ENCODE results near the gene PRND.
A peak's percentile ranks its signal among the peaks of the same experiment; 100 is the strongest.

Gene PRND

GRCh38 chr20:4714818-4715217, 6.9 kb upstream of the PRND start:
- Histone ChIP-seq H4K12ac (ENCODE audit: low read depth, low read length) (no peak overlapping the region), H2AK5ac (ENCODE audit: low read length) (no peak overlapping the region)
- WGBS (ENCODE audit: extremely low coverage, insufficient coverage, insufficient read length) = no CpG with 5 or more reads among the region's 1 CpG

GRCh38 chr20:4717816-4718570, 3.7 kb upstream of the PRND start:
- H3K79me1 ChIP-seq (ENCODE audit: low read length) = no peaks in the 10 kb centered on the region
- H4K12ac ChIP-seq (ENCODE audit: low read depth, low read length) = no peak overlapping the region
- no peak overlapping the region for H4K8ac ChIP-seq (ENCODE audit: low read depth, low read length)
- no peak overlapping the region for H2BK12ac ChIP-seq (ENCODE audit: low read length)
- no peak overlapping the region for H3K4ac ChIP-seq (ENCODE audit: low read depth, low read length)
- H3K27ac ChIP-seq (ENCODE audit: low read depth, low read length) = no peak overlapping the region
- no peak overlapping the region for H3K4me3 ChIP-seq (ENCODE audit: low read depth, low read length)
- H3K79me2 ChIP-seq (ENCODE audit: control insufficient read depth, insufficient read depth, low read length, poor library complexity) = no peaks in the 10 kb centered on the region
- no peaks in the 10 kb centered on the region for H3K9me3 ChIP-seq (ENCODE audit: insufficient read depth, low read depth, low read length)
- H2AFZ ChIP-seq (ENCODE audit: insufficient read depth, low read length, poor library complexity) = no peak overlapping the region
- no peaks in the 10 kb centered on the region for H3K27me3 ChIP-seq (ENCODE audit: insufficient read depth, low read length)
- H3K18ac ChIP-seq (ENCODE audit: low read length) = no peak overlapping the region
- DNase-seq = no peak
- WGBS (ENCODE audit: extremely low coverage, insufficient coverage, insufficient read length) = no CpG with 5 or more reads among the region's 12 CpGs
- peaks cover 0 to 2% of the 10 kb centered on the region in 2 experiments for H3K4me1 ChIP-seq (ENCODE audit: control insufficient read depth in 1 of 2, insufficient read depth in 2 of 2, low read length in 2 of 2)
- no peak overlapping the region for H4K91ac ChIP-seq (ENCODE audit: low read depth, low read length)
- no peak overlapping the region for H2AK5ac ChIP-seq (ENCODE audit: low read length)
- no peak overlapping the region for H2BK120ac ChIP-seq (ENCODE audit: insufficient read depth, low read length, poor library complexity)
- no peak overlapping the region for H3K14ac ChIP-seq (ENCODE audit: low read length)
- no peaks in the 10 kb centered on the region for H3K36me3 ChIP-seq (ENCODE audit: control insufficient read depth in 1 of 2, insufficient read depth in 2 of 2, low read length in 2 of 2)
- no peak overlapping the region for H2BK5ac ChIP-seq (ENCODE audit: low read depth, low read length, poor library complexity)
- H3K4me2 ChIP-seq (ENCODE audit: low read length) = no peak overlapping the region
- H3K23ac ChIP-seq (ENCODE audit: low read length) = no peak overlapping the region
- no peak overlapping the region for H3K9ac ChIP-seq (ENCODE audit: low read length)

More at GRCh38 chr20:4714818-4715217, 6.9 kb upstream of the PRND start:
- no peak overlapping the region for H2BK12ac ChIP-seq (ENCODE audit: low read length)
- H3K4me1 ChIP-seq (ENCODE audit: control insufficient read depth in 1 of 2, insufficient read depth in 2 of 2, low read length in 2 of 2) = no peaks in the 10 kb centered on the region
- no peaks in the 10 kb centered on the region for H3K79me2 ChIP-seq (ENCODE audit: control insufficient read depth, insufficient read depth, low read length, poor library complexity)
- H3K14ac ChIP-seq (ENCODE audit: low read length) = no peak overlapping the region
- no peak overlapping the region for H2AFZ ChIP-seq (ENCODE audit: insufficient read depth, low read length, poor library complexity)
- no peak overlapping the region for H3K23ac ChIP-seq (ENCODE audit: low read length)
- no peak overlapping the region for H3K4me3 ChIP-seq (ENCODE audit: low read depth, low read length)
- H3K27ac ChIP-seq (ENCODE audit: low read depth, low read length) = no peak overlapping the region
- H3K4ac ChIP-seq (ENCODE audit: low read depth, low read length) = no peak overlapping the region
- no peak overlapping the region for H4K8ac ChIP-seq (ENCODE audit: low read depth, low read length)
- H4K91ac ChIP-seq (ENCODE audit: low read depth, low read length) = no peak overlapping the region
- H3K27me3 ChIP-seq (ENCODE audit: insufficient read depth, low read length) = no peaks in the 10 kb centered on the region
- no peaks in the 10 kb centered on the region for H3K9me3 ChIP-seq (ENCODE audit: insufficient read depth, low read depth, low read length)
- H3K9ac ChIP-seq (ENCODE audit: low read length) = no peak overlapping the region
- no peaks in the 10 kb centered on the region for H3K79me1 ChIP-seq (ENCODE audit: low read length)
- no peaks in the 10 kb centered on the region for H3K36me3 ChIP-seq (ENCODE audit: control insufficient read depth in 1 of 2, insufficient read depth in 2 of 2, low read length in 2 of 2)
- no peak overlapping the region for H3K4me2 ChIP-seq (ENCODE audit: low read length)
- no peak overlapping the region for H3K18ac ChIP-seq (ENCODE audit: low read length)
- H2BK5ac ChIP-seq (ENCODE audit: low read depth, low read length, poor library complexity) = no peak overlapping the region
- H2BK120ac ChIP-seq (ENCODE audit: insufficient read depth, low read length, poor library complexity) = no peak overlapping the region
- DNase-seq = no peak

GRCh38 chr20:4719190-4719589, 2.5 kb upstream of the PRND start:
- Histone ChIP-seq H3K9me3 (ENCODE audit: insufficient read depth, low read depth, low read length) (no peaks in the 10 kb centered on the region), H3K9ac (ENCODE audit: low read length) (no peak overlapping the region), H3K36me3 (ENCODE audit: control insufficient read depth in 1 of 2, insufficient read depth in 2 of 2, low read length in 2 of 2) (no peaks in the 10 kb centered on the region), H2AK5ac (ENCODE audit: low read length) (no peak overlapping the region), H3K4me2 (ENCODE audit: low read length) (no peak overlapping the region), H3K27me3 (ENCODE audit: insufficient read depth, low read length) (no peaks in the 10 kb centered on the region), H2BK5ac (ENCODE audit: low read depth, low read length, poor library complexity) (no peak overlapping the region), H3K79me1 (ENCODE audit: low read length) (no peaks in the 10 kb centered on the region), H3K18ac (ENCODE audit: low read length) (no peak overlapping the region), H3K23ac (ENCODE audit: low read length) (no peak overlapping the region), H4K91ac (ENCODE audit: low read depth, low read length) (no peak overlapping the region), H3K4me3 (ENCODE audit: low read depth, low read length) (no peak overlapping the region), H4K8ac (ENCODE audit: low read depth, low read length) (no peak overlapping the region), H3K79me2 (ENCODE audit: control insufficient read depth, insufficient read depth, low read length, poor library complexity) (no peaks in the 10 kb centered on the region), H3K14ac (ENCODE audit: low read length) (no peak overlapping the region), H3K4ac (ENCODE audit: low read depth, low read length) (no peak overlapping the region), H2AFZ (ENCODE audit: insufficient read depth, low read length, poor library complexity) (no peak overlapping the region), H3K27ac (ENCODE audit: low read depth, low read length) (no peak overlapping the region), H3K4me1 (ENCODE audit: control insufficient read depth in 1 of 2, insufficient read depth in 2 of 2, low read length in 2 of 2) (peaks cover 0 to 2% of the 10 kb centered on the region in 2 experiments), H2BK12ac (ENCODE audit: low read length) (no peak overlapping the region), H4K12ac (ENCODE audit: low read depth, low read length) (no peak overlapping the region), H2BK120ac (ENCODE audit: insufficient read depth, low read length, poor library complexity) (no peak overlapping the region)
- DNase-seq = no peak
- WGBS (ENCODE audit: extremely low coverage, insufficient coverage, insufficient read length) = no CpG with 5 or more reads among the region's 2 CpGs

DNA sequence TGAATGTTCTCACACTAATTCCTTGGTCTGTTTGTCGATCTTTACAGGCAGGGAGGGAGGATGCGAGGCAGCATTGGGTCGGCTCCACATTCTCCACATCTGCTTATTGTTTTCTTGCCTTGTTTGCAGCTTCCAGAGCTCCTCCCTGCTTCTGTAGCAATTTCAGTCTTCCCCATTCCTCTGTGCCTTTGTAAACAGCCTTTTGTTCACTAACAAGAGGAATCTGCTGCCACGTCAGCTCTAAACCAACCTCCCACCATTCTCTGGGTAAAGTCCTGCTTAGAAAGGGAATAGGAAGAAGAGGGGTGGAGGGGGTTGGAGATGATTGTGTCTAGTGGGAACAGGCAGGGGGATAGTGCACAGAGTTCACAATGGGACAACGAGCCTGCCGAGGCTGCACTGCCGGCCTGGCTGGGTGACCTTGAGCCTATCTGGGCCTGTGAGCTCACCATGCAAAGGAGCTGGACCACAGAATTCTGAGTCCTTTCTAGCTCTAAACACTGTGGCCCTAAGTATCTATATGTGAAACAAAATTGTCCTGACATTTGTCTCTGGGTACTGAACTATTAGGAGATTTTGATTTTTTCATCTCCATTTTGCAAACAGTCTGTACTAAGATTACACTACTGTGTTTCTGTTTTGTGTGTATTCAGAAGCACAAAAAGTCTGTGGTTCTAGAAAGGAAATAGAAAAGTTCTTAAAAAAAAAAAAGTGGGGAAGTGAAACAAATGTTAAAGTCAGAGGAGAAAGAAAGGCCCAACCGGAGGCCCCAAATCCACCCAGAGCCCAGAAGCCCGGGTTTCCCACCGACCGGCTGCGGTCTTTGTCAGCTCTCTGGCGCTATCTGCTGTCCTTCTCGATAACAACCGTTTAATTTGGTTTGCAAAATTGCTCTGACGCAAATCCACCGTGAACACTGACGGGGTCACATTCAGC, 1.4 kb upstream of the PRND start:
- no peak overlapping the region for H3K27ac ChIP-seq (ENCODE audit: low read depth, low read length)
- H3K14ac ChIP-seq (ENCODE audit: low read length) = no peak overlapping the region
- H2BK12ac ChIP-seq (ENCODE audit: low read length) = no peak overlapping the region
- H2AFZ ChIP-seq (ENCODE audit: insufficient read depth, low read length, poor library complexity) = no peak overlapping the region
- no peak overlapping the region for H4K12ac ChIP-seq (ENCODE audit: low read depth, low read length)
- H2AK5ac ChIP-seq (ENCODE audit: low read length) = no peak overlapping the region
- H3K4me3 ChIP-seq (ENCODE audit: low read depth, low read length) = no peak overlapping the region
- no peaks in the 10 kb centered on the region for H3K9me3 ChIP-seq (ENCODE audit: insufficient read depth, low read depth, low read length)
- H3K79me2 ChIP-seq (ENCODE audit: control insufficient read depth, insufficient read depth, low read length, poor library complexity) = no peaks in the 10 kb centered on the region
- H3K4me2 ChIP-seq (ENCODE audit: low read length) = peak overlapping the region; percentile 41
- peak overlapping the region; percentile 50 for H4K8ac ChIP-seq (ENCODE audit: low read depth, low read length)
- no peak overlapping the region for H2BK120ac ChIP-seq (ENCODE audit: insufficient read depth, low read length, poor library complexity)
- H3K4ac ChIP-seq (ENCODE audit: low read depth, low read length) = no peak overlapping the region
- no CpG with 5 or more reads among the region's 18 CpGs for WGBS (ENCODE audit: extremely low coverage, insufficient coverage, insufficient read length)
- no peaks in the 10 kb centered on the region for H3K36me3 ChIP-seq (ENCODE audit: control insufficient read depth in 1 of 2, insufficient read depth in 2 of 2, low read length in 2 of 2)
- DNase-seq = peak; percentile 65 to 80
- no peaks in the 10 kb centered on the region for H3K27me3 ChIP-seq (ENCODE audit: insufficient read depth, low read length)
- no peak overlapping the region for H4K91ac ChIP-seq (ENCODE audit: low read depth, low read length)
- H2BK5ac ChIP-seq (ENCODE audit: low read depth, low read length, poor library complexity) = no peak overlapping the region
- H3K18ac ChIP-seq (ENCODE audit: low read length) = no peak overlapping the region
- H3K79me1 ChIP-seq (ENCODE audit: low read length) = no peaks in the 10 kb centered on the region
- H3K23ac ChIP-seq (ENCODE audit: low read length) = no peak overlapping the region
- no peak overlapping the region for H3K9ac ChIP-seq (ENCODE audit: low read length)
- peaks cover 0 to 2% of the 10 kb centered on the region in 2 experiments for H3K4me1 ChIP-seq (ENCODE audit: control insufficient read depth in 1 of 2, insufficient read depth in 2 of 2, low read length in 2 of 2)

Measured in trophoblast cell (in vitro differentiated cells and primary cell).